MG63 (cell line): ENCODE measurements around the gene KCNQ1OT1. TPM values are rescaled to one million over a fixed set of nuclear protein-coding genes. Genes with fewer than 3 reads are reported as not detected.

Experiments
- DNase-seq: peaks from one replicate; pipeline ENCODE4 v3.0.0-alpha.2; 2020
- H3K27me3 ChIP-seq: fragments of 250-450 bp; sonication (Bioruptor Pico); 2 replicates; pipeline ENCODE4 v1.5.1; 2020; ENCODE audit warnings: mild to moderate bottlenecking, moderate library complexity
- H3K36me3 ChIP-seq: fragments of 250-450 bp; sonication (Bioruptor Pico); 2 replicates; pipeline ENCODE4 v1.5.1; 2020; ENCODE audit warnings: mild to moderate bottlenecking, moderate library complexity
- H3K4me3 ChIP-seq: fragments of 250-450 bp; sonication (Bioruptor Pico); 2 replicates; pipeline ENCODE4 v1.5.1; 2020; ENCODE audit warnings: mild to moderate bottlenecking, moderate library complexity
- H3K9me3 ChIP-seq: fragments of 250-450 bp; sonication (Bioruptor Pico); 2 replicates; pipeline ENCODE4 v1.5.1; 2020; ENCODE audit warnings: mild to moderate bottlenecking, moderate library complexity
- total RNA-seq: library from RNA; depleted of rRNA; stranded (reverse); fragments of >200 nt; shearing (Covaris generic); gene quantifications from 2 replicates; pipeline ENCODE4 v1.2.3, GENCODE V29; 2014; ENCODE audit warnings: low replicate concordance

KCNQ1OT1 gene
- total RNA-seq, 1 experiment from 2014 or later = 0.16 TPM

GRCh38 chr11:2713661-2714462, 14.1 kb upstream of the KCNQ1OT1 start:
- no peak for DNase-seq
- Histone ChIP-seq H3K4me3 (no peak overlapping the region), H3K36me3 (no peaks in the 10 kb centered on the region), H3K9me3 (no peaks in the 10 kb centered on the region), H3K27me3 (no peaks in the 10 kb centered on the region)

GRCh38 chr11:2713094-2713493, 13.3 kb upstream of the KCNQ1OT1 start:
- Histone ChIP-seq H3K9me3 (no peaks in the 10 kb centered on the region), H3K36me3 (no peaks in the 10 kb centered on the region), H3K27me3 (no peaks in the 10 kb centered on the region), H3K4me3 (no peak overlapping the region)
- no peak for DNase-seq

- Histone ChIP-seq H3K4me3 (no peak overlapping the region), H3K27me3 (no peaks in the 10 kb centered on the region), H3K9me3 (no peaks in the 10 kb centered on the region), H3K36me3 (no peaks in the 10 kb centered on the region)
- no peak for DNase-seq
These were observed 11.4 kb upstream of the KCNQ1OT1 start for GRCh38 chr11:2711161-2711560.

- no peak for DNase-seq
These were observed 9.6 kb upstream of the KCNQ1OT1 start for GRCh38 chr11:2709429-2709828.

GRCh38 chr11:2708757-2709281, 9.0 kb upstream of the KCNQ1OT1 start:
- H3K9me3 ChIP-seq = no peaks in the 10 kb centered on the region
- H3K27me3 ChIP-seq = no peaks in the 10 kb centered on the region
- H3K4me3 ChIP-seq = no peak overlapping the region
- no peaks in the 10 kb centered on the region for H3K36me3 ChIP-seq
- no peak for DNase-seq

More at GRCh38 chr11:2709429-2709828, 9.6 kb upstream of the KCNQ1OT1 start:
- no peaks in the 10 kb centered on the region for H3K9me3 ChIP-seq
- no peaks in the 10 kb centered on the region for H3K36me3 ChIP-seq
- no peaks in the 10 kb centered on the region for H3K27me3 ChIP-seq
- no peak overlapping the region for H3K4me3 ChIP-seq

GRCh38 chr11:2708151-2708581, 8.4 kb upstream of the KCNQ1OT1 start:
- Histone ChIP-seq H3K9me3 (no peaks in the 10 kb centered on the region), H3K36me3 (no peaks in the 10 kb centered on the region), H3K4me3 (no peak overlapping the region), H3K27me3 (no peaks in the 10 kb centered on the region)
- no peak for DNase-seq

GRCh38 chr11:2707736-2708135, 7.9 kb upstream of the KCNQ1OT1 start:
- Histone ChIP-seq H3K4me3 (no peak overlapping the region), H3K9me3 (no peaks in the 10 kb centered on the region), H3K36me3 (no peaks in the 10 kb centered on the region), H3K27me3 (no peaks in the 10 kb centered on the region)
- DNase-seq = no peak

GRCh38 chr11:2706321-2706720, 6.5 kb upstream of the KCNQ1OT1 start:
- Histone ChIP-seq H3K4me3 (no peak overlapping the region), H3K27me3 (no peaks in the 10 kb centered on the region), H3K36me3 (no peaks in the 10 kb centered on the region), H3K9me3 (no peaks in the 10 kb centered on the region)
- DNase-seq = no peak

- no peaks in the 10 kb centered on the region for H3K36me3 ChIP-seq
- DNase-seq = no peak
- H3K27me3 ChIP-seq = no peaks in the 10 kb centered on the region
- H3K4me3 ChIP-seq = no peak overlapping the region
- no peaks in the 10 kb centered on the region for H3K9me3 ChIP-seq
These were observed 5.3 kb upstream of the KCNQ1OT1 start for GRCh38 chr11:2704896-2705606.

GRCh38 chr11:2704356-2704755, 4.6 kb upstream of the KCNQ1OT1 start:
- H3K36me3 ChIP-seq = no peaks in the 10 kb centered on the region
- no peaks in the 10 kb centered on the region for H3K27me3 ChIP-seq
- DNase-seq = no peak
- H3K9me3 ChIP-seq = no peaks in the 10 kb centered on the region
- H3K4me3 ChIP-seq = no peak overlapping the region

GRCh38 chr11:2703363-2704141, 3.8 kb upstream of the KCNQ1OT1 start:
- H3K9me3 ChIP-seq = no peaks in the 10 kb centered on the region
- no peak overlapping the region for H3K4me3 ChIP-seq
- H3K36me3 ChIP-seq = no peaks in the 10 kb centered on the region
- no peak for DNase-seq
- no peaks in the 10 kb centered on the region for H3K27me3 ChIP-seq

- no peak for DNase-seq
- Histone ChIP-seq H3K4me3 (no peak overlapping the region), H3K36me3 (no peaks in the 10 kb centered on the region), H3K9me3 (no peaks in the 10 kb centered on the region), H3K27me3 (no peaks in the 10 kb centered on the region)
These were observed 3.1 kb upstream of the KCNQ1OT1 start for GRCh38 chr11:2702771-2703362.

- H3K4me3 ChIP-seq = no peak overlapping the region
- no peaks in the 10 kb centered on the region for H3K27me3 ChIP-seq
- no peaks in the 10 kb centered on the region for H3K9me3 ChIP-seq
- DNase-seq = no peak
- no peaks in the 10 kb centered on the region for H3K36me3 ChIP-seq
These were observed 2.2 kb upstream of the KCNQ1OT1 start for GRCh38 chr11:2701898-2702434.

GRCh38 chr11:2701230-2701629, 1.4 kb upstream of the KCNQ1OT1 start:
- H3K9me3 ChIP-seq = no peaks in the 10 kb centered on the region
- no peaks in the 10 kb centered on the region for H3K36me3 ChIP-seq
- DNase-seq = no peak

GRCh38 chr11:2700415-2701211, 819 bp upstream of the KCNQ1OT1 start:
- no peaks in the 10 kb centered on the region for H3K36me3 ChIP-seq
- peak; percentile 71 for DNase-seq

More at GRCh38 chr11:2701230-2701629, 1.4 kb upstream of the KCNQ1OT1 start:
- H3K4me3 ChIP-seq = no peak overlapping the region; the same call in 1 of the 2 replicates
- H3K27me3 ChIP-seq = no peaks in the 10 kb centered on the region

GRCh38 chr11:2699185-2699530, 636 bp downstream of the KCNQ1OT1 start:
- Histone ChIP-seq H3K9me3 (no peaks in the 10 kb centered on the region), H3K36me3 (no peaks in the 10 kb centered on the region), H3K4me3 (peak overlapping the region; percentile 89), H3K27me3 (no peaks in the 10 kb centered on the region)
- peak; percentile 15 for DNase-seq

More at GRCh38 chr11:2700415-2701211, 819 bp upstream of the KCNQ1OT1 start:
- peak overlapping the region; percentile 89 for H3K4me3 ChIP-seq
- H3K27me3 ChIP-seq = no peaks in the 10 kb centered on the region
- H3K9me3 ChIP-seq = no peaks in the 10 kb centered on the region
